Gastroesophageal sphincter (tissue), 3 donors: ENCODE results near the gene ECSCR.

ENCODE experiments used
- EP300 ChIP-seq: sonication (generic); formaldehyde crosslinking; IDR thresholded peaks from one replicate; pipeline ENCODE4 v1.6.1; 2017; ENCODE audit warnings: antibody characterized with exemption, mild to moderate bottlenecking
- POLR2A ChIP-seq, 2 donors: fragments of 450-650 bp; IDR thresholded peaks; one replicate each; pipeline ENCODE4 v1.6.1; 2017; ENCODE audit warnings: antibody characterized with exemption in 2 of 2, mild to moderate bottlenecking in 2 of 2, moderate library complexity in 1 of 2
- POLR2AphosphoS5 ChIP-seq: sonication (generic); formaldehyde crosslinking; IDR thresholded peaks from one replicate; pipeline ENCODE4 v1.6.1; 2017; ENCODE audit warnings: antibody characterized with exemption
- TF ChIP-seq, protein P1 (sequence below), 4 experiments: fragments of 200-600 bp in 2 of 4; fragments of 450-650 bp in 2 of 4; sonication (generic) in 1 of 4; IDR thresholded peaks; one replicate each; pipeline ENCODE4 v1.5.1; 2017 to 2019; ENCODE audit warnings: antibody characterized with exemption in 4 of 4, mild to moderate bottlenecking in 2 of 4, moderate library complexity in 2 of 4

DNA sequence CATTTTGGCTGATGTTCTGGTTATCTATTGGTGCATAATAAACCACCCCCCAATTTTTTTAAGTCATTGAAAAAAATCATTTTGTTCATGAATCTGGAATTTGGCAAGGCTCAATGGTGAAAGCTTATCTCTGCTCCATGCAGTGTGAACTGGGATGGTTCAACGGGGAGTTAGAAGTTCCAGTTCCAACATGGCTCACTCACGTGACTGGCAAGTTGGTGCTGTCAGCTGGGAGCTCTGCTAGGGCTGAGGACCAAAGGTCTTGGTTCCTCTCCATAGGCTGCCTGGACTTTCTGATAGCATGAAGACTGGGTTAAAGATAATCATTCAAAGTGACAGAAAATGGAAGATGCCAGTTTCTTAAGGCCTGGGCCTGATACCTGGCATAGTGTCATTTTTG is 55.6 kb downstream of the ECSCR start:
- TF ChIP-seq, protein P1, sequence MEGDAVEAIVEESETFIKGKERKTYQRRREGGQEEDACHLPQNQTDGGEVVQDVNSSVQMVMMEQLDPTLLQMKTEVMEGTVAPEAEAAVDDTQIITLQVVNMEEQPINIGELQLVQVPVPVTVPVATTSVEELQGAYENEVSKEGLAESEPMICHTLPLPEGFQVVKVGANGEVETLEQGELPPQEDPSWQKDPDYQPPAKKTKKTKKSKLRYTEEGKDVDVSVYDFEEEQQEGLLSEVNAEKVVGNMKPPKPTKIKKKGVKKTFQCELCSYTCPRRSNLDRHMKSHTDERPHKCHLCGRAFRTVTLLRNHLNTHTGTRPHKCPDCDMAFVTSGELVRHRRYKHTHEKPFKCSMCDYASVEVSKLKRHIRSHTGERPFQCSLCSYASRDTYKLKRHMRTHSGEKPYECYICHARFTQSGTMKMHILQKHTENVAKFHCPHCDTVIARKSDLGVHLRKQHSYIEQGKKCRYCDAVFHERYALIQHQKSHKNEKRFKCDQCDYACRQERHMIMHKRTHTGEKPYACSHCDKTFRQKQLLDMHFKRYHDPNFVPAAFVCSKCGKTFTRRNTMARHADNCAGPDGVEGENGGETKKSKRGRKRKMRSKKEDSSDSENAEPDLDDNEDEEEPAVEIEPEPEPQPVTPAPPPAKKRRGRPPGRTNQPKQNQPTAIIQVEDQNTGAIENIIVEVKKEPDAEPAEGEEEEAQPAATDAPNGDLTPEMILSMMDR (IDR thresholded peaks at IDR 0.05) = no peak
- TF ChIP-seq POLR2A (IDR thresholded peaks at IDR 0.05) (no peak), POLR2AphosphoS5 (no peak), EP300 (no peak)
